WTC11 (cell line): ENCODE measurements around the gene UBA1. TPM values are rescaled to one million over a fixed set of nuclear protein-coding genes. Genes with fewer than 3 reads are reported as not detected.

ENCODE experiments used
- ATAC-seq: fragments of 200-7000 bp; cut with Tn5 transposase; 2 replicates; pipeline ENCODE4 v1.10.0; 2021; ENCODE audit warnings: mild to moderate bottlenecking, moderate library complexity
- CTCF ChIA-PET: fragments of 300-600 bp; sonication (Branson Sonifier 250); formaldehyde crosslinking; loops from one replicate; lab custom pipeline; 2021; ENCODE audit warnings: antibody characterized with exemption; lab: Charles Lee
- POLR2A ChIA-PET: fragments of 350-600 bp; sonication (Branson Sonifier 250); formaldehyde crosslinking; loops from one replicate; lab custom pipeline; 2021; ENCODE audit warnings: antibody characterized with exemption; lab: Charles Lee
- DNase-seq: peaks from one replicate; pipeline ENCODE4 v3.0.0; 2021; ENCODE audit warnings: low spot score
- H3K27ac Mint-ChIP-seq: 2 replicates; pipeline ENCODE4 v1.8.0; 2021; ENCODE audit warnings: mixed read lengths
- H3K27me3 Mint-ChIP-seq: 2 replicates; pipeline ENCODE4 v1.8.0; 2021; ENCODE audit warnings: low read depth, mild to moderate bottlenecking, moderate library complexity, mixed read lengths
- H3K36me3 Mint-ChIP-seq: 2 replicates; pipeline ENCODE4 v1.8.0; 2021; ENCODE audit warnings: mixed read lengths
- H3K4me1 Mint-ChIP-seq: 2 replicates; pipeline ENCODE4 v1.8.0; 2022; ENCODE audit warnings: mixed read lengths
- H3K4me3 Mint-ChIP-seq: 2 replicates; pipeline ENCODE4 v1.8.0; 2021; ENCODE audit warnings: mild to moderate bottlenecking, moderate library complexity, mixed read lengths
- H3K9me3 Mint-ChIP-seq: 2 replicates; pipeline ENCODE4 v1.8.0; 2021; ENCODE audit warnings: mixed read lengths
- ATF1 ChIP-seq: sonication (generic); formaldehyde crosslinking; IDR thresholded peaks from 2 replicates; pipeline ENCODE4 v1.8.1; 2023; ENCODE audit warnings: mild to moderate bottlenecking, moderate library complexity, missing genetic modification reagents
- CDX4 ChIP-seq: fragments of 250-450 bp; sonication (Bioruptor Pico); IDR thresholded peaks from 2 replicates; pipeline ENCODE4 v1.9.0; 2021; ENCODE audit warnings: moderate library complexity, mild to moderate bottlenecking, inconsistent platforms, borderline replicate concordance
- CREM ChIP-seq: sonication (generic); formaldehyde crosslinking; IDR thresholded peaks from 2 replicates; pipeline ENCODE4 v1.8.1; 2022; ENCODE audit warnings: mild to moderate bottlenecking, missing genetic modification reagents, moderate library complexity
- E2F1 ChIP-seq: sonication (generic); formaldehyde crosslinking; IDR thresholded peaks from 2 replicates; pipeline ENCODE4 v1.8.0; 2022; ENCODE audit warnings: mild to moderate bottlenecking, missing genetic modification reagents
- ELF4 ChIP-seq: sonication (generic); formaldehyde crosslinking; IDR thresholded peaks from 2 replicates; pipeline ENCODE4 v1.8.1; 2022; ENCODE audit warnings: low read depth, mild to moderate bottlenecking, moderate library complexity, missing genetic modification reagents
- ETV6 ChIP-seq: sonication (generic); formaldehyde crosslinking; IDR thresholded peaks from 2 replicates; pipeline ENCODE4 v1.8.1; 2022; ENCODE audit warnings: mild to moderate bottlenecking, missing genetic modification reagents
- KAT7 ChIP-seq: sonication (generic); formaldehyde crosslinking; IDR thresholded peaks from 2 replicates; pipeline ENCODE4 v1.8.1; 2023; ENCODE audit warnings: missing genetic modification reagents, mild to moderate bottlenecking, borderline replicate concordance
- SOX15 ChIP-seq: fragments of 250-450 bp; sonication (Bioruptor Pico); IDR thresholded peaks from 2 replicates; pipeline ENCODE4 v1.9.0; 2021; ENCODE audit warnings: mild to moderate bottlenecking
- ZBTB21 ChIP-seq: sonication (generic); formaldehyde crosslinking; IDR thresholded peaks from 2 replicates; pipeline ENCODE4 v1.8.1; 2023; ENCODE audit warnings: mild to moderate bottlenecking, missing genetic modification reagents, borderline replicate concordance
- ZNF121 ChIP-seq: sonication (generic); formaldehyde crosslinking; IDR thresholded peaks from 2 replicates; pipeline ENCODE4 v1.8.0; 2023; ENCODE audit warnings: missing genetic modification reagents
- ZNF138 ChIP-seq: sonication (generic); formaldehyde crosslinking; conservative IDR thresholded peaks from 2 replicates; pipeline ENCODE4 v1.8.1; 2022; ENCODE audit warnings: mild to moderate bottlenecking, moderate library complexity, missing genetic modification reagents
- ZNF317 ChIP-seq: sonication (generic); formaldehyde crosslinking; IDR thresholded peaks from 2 replicates; pipeline ENCODE4 v1.8.1; 2023; ENCODE audit warnings: low read depth, mild to moderate bottlenecking, moderate library complexity, missing genetic modification reagents, borderline replicate concordance
- ZNF396 ChIP-seq: fragments of 250-450 bp; sonication (Bioruptor Pico); IDR thresholded peaks from 2 replicates; pipeline ENCODE4 v1.8.0; 2021; ENCODE audit warnings: mild to moderate bottlenecking, moderate library complexity, borderline replicate concordance
- ZNF425 ChIP-seq: fragments of 250-450 bp; sonication (Bioruptor Pico); conservative IDR thresholded peaks from 2 replicates; pipeline ENCODE4 v1.9.0; 2021; ENCODE audit warnings: mild to moderate bottlenecking
- total RNA-seq: library from RNA; stranded (reverse); gene quantifications from 3 replicates; pipeline ENCODE4 v1.2.3, GENCODE V29; 2021
- TF ChIP-seq, protein P1 (sequence below): sonication (generic); formaldehyde crosslinking; IDR thresholded peaks from 2 replicates; pipeline ENCODE4 v1.8.0; 2022; ENCODE audit warnings: mild to moderate bottlenecking, missing genetic modification reagents
- TF ChIP-seq, protein P2 (sequence below): fragments of 250-450 bp; sonication (Bioruptor Pico); IDR thresholded peaks from 2 replicates; pipeline ENCODE4 v1.9.0; 2021; ENCODE audit warnings: mild to moderate bottlenecking
- TF ChIP-seq, protein P3 (sequence below): fragments of 250-450 bp; sonication (Bioruptor Pico); IDR thresholded peaks from 2 replicates; pipeline ENCODE4 v1.9.0; 2021; ENCODE audit warnings: mild to moderate bottlenecking, borderline replicate concordance
- TF ChIP-seq, protein P4 (sequence below): sonication (generic); formaldehyde crosslinking; IDR thresholded peaks from 2 replicates; pipeline ENCODE4 v1.8.0; 2023; ENCODE audit warnings: mild to moderate bottlenecking, missing genetic modification reagents
- TF ChIP-seq, protein P5 (sequence below): sonication (generic); formaldehyde crosslinking; IDR thresholded peaks from 2 replicates; pipeline ENCODE4 v1.8.1; 2022; ENCODE audit warnings: low read depth, missing genetic modification reagents, borderline replicate concordance

UBA1 gene
- total RNA-seq, 1 experiment from 2014 or later, result 379 TPM

DNA sequence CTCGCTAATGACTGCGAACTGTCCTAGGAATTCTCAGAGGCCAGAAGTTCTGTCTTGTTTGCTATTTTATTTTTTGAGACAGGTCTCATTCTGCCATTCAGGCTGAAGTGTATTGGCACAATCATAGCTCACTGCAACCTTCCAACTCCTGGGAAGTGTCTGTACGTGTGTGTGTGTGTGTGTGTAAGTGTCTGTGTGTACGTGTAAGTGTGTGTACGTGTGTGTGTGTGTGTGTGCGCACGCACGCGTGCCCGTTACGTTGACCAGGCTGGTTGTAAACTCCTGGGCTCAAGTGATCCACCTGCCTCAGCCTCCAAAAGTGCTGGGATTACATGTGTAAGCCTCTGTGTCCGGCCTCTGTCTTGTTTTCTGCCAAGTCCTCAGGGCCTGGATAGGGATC is 14.5 kb downstream of the UBA1 start:
- H3K4me1 Mint-ChIP-seq, result no peaks in the 10 kb centered on the region
- H3K27me3 Mint-ChIP-seq, result no peaks in the 10 kb centered on the region
- no peak for ATAC-seq
- ChIA-PET POLR2A (no interaction called here), CTCF (no interaction called here)
- no peak overlapping the region for H3K27ac Mint-ChIP-seq
- no peak for DNase-seq
- TF ChIP-seq ATF1 (no peak), ZNF396 (CRISPR knock-in tag) (no peak), ZNF317 (no peak), ETV6 (CRISPR knock-in tag) (no peak), ZBTB21 (no peak), KAT7 (CRISPR knock-in tag) (no peak), ZNF425 (CRISPR knock-in tag) (no peak), CDX4 (CRISPR knock-in tag) (no peak), SOX15 (CRISPR knock-in tag) (no peak), ELF4 (no peak), E2F1 (no peak), ZNF138 (CRISPR knock-in tag) (no peak), CREM (CRISPR knock-in tag) (no peak), ZNF121 (CRISPR knock-in tag) (no peak)
- TF ChIP-seq, protein P1, sequence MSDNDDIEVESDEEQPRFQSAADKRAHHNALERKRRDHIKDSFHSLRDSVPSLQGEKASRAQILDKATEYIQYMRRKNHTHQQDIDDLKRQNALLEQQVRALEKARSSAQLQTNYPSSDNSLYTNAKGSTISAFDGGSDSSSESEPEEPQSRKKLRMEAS (CRISPR knock-in tag), result no peak
- TF ChIP-seq, protein P2, sequence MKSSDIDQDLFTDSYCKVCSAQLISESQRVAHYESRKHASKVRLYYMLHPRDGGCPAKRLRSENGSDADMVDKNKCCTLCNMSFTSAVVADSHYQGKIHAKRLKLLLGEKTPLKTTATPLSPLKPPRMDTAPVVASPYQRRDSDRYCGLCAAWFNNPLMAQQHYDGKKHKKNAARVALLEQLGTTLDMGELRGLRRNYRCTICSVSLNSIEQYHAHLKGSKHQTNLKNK, result no peak
- TF ChIP-seq, protein P3, sequence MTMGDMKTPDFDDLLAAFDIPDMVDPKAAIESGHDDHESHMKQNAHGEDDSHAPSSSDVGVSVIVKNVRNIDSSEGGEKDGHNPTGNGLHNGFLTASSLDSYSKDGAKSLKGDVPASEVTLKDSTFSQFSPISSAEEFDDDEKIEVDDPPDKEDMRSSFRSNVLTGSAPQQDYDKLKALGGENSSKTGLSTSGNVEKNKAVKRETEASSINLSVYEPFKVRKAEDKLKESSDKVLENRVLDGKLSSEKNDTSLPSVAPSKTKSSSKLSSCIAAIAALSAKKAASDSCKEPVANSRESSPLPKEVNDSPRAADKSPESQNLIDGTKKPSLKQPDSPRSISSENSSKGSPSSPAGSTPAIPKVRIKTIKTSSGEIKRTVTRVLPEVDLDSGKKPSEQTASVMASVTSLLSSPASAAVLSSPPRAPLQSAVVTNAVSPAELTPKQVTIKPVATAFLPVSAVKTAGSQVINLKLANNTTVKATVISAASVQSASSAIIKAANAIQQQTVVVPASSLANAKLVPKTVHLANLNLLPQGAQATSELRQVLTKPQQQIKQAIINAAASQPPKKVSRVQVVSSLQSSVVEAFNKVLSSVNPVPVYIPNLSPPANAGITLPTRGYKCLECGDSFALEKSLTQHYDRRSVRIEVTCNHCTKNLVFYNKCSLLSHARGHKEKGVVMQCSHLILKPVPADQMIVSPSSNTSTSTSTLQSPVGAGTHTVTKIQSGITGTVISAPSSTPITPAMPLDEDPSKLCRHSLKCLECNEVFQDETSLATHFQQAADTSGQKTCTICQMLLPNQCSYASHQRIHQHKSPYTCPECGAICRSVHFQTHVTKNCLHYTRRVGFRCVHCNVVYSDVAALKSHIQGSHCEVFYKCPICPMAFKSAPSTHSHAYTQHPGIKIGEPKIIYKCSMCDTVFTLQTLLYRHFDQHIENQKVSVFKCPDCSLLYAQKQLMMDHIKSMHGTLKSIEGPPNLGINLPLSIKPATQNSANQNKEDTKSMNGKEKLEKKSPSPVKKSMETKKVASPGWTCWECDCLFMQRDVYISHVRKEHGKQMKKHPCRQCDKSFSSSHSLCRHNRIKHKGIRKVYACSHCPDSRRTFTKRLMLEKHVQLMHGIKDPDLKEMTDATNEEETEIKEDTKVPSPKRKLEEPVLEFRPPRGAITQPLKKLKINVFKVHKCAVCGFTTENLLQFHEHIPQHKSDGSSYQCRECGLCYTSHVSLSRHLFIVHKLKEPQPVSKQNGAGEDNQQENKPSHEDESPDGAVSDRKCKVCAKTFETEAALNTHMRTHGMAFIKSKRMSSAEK (CRISPR knock-in tag), result no peak
- TF ChIP-seq, protein P4, sequence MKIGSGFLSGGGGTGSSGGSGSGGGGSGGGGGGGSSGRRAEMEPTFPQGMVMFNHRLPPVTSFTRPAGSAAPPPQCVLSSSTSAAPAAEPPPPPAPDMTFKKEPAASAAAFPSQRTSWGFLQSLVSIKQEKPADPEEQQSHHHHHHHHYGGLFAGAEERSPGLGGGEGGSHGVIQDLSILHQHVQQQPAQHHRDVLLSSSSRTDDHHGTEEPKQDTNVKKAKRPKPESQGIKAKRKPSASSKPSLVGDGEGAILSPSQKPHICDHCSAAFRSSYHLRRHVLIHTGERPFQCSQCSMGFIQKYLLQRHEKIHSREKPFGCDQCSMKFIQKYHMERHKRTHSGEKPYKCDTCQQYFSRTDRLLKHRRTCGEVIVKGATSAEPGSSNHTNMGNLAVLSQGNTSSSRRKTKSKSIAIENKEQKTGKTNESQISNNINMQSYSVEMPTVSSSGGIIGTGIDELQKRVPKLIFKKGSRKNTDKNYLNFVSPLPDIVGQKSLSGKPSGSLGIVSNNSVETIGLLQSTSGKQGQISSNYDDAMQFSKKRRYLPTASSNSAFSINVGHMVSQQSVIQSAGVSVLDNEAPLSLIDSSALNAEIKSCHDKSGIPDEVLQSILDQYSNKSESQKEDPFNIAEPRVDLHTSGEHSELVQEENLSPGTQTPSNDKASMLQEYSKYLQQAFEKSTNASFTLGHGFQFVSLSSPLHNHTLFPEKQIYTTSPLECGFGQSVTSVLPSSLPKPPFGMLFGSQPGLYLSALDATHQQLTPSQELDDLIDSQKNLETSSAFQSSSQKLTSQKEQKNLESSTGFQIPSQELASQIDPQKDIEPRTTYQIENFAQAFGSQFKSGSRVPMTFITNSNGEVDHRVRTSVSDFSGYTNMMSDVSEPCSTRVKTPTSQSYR, result no peak
- TF ChIP-seq, protein P5, sequence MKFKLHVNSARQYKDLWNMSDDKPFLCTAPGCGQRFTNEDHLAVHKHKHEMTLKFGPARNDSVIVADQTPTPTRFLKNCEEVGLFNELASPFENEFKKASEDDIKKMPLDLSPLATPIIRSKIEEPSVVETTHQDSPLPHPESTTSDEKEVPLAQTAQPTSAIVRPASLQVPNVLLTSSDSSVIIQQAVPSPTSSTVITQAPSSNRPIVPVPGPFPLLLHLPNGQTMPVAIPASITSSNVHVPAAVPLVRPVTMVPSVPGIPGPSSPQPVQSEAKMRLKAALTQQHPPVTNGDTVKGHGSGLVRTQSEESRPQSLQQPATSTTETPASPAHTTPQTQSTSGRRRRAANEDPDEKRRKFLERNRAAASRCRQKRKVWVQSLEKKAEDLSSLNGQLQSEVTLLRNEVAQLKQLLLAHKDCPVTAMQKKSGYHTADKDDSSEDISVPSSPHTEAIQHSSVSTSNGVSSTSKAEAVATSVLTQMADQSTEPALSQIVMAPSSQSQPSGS, result no peak
- H3K36me3 Mint-ChIP-seq, result peaks cover 81% of the 10 kb centered on the region
- H3K4me3 Mint-ChIP-seq, result no peak overlapping the region
- H3K9me3 Mint-ChIP-seq, result no peaks in the 10 kb centered on the region
